Osteocyte (in vitro differentiated cells): ENCODE results near the gene ACTN4. TPM values are rescaled to one million over a fixed set of nuclear protein-coding genes. Genes with fewer than 3 reads are reported as not detected.
"Not testable (repeated sequence)": the region's sequence is repeated elsewhere in the genome, so short reads cannot be mapped to it uniquely, and the experiment has no call there.

ENCODE experiments used
- DNase-seq: peaks from one replicate; pipeline ENCODE4 v3.0.0; 2021; ENCODE audit warnings: mixed read lengths; ENCODE audit not compliant: unreplicated experiment; ENCODE audit errors: extremely low spot score
- H3K27ac Mint-ChIP-seq: one replicate; pipeline ENCODE4 v1.8.0; 2021; ENCODE audit warnings: mild to moderate bottlenecking, mixed read lengths; ENCODE audit not compliant: unreplicated experiment
- H3K27me3 Mint-ChIP-seq: one replicate; pipeline ENCODE4 v1.8.0; 2021; ENCODE audit warnings: mixed read lengths; ENCODE audit not compliant: unreplicated experiment
- H3K36me3 Mint-ChIP-seq: one replicate; pipeline ENCODE4 v1.8.0; 2021; ENCODE audit warnings: mixed read lengths; ENCODE audit not compliant: unreplicated experiment
- H3K4me1 Mint-ChIP-seq: one replicate; pipeline ENCODE4 v1.8.0; 2021; ENCODE audit warnings: mixed read lengths; ENCODE audit not compliant: unreplicated experiment
- H3K4me3 Mint-ChIP-seq: one replicate; pipeline ENCODE4 v1.8.0; 2021; ENCODE audit warnings: mild to moderate bottlenecking, moderate library complexity, mixed read lengths; ENCODE audit not compliant: unreplicated experiment
- H3K9me3 Mint-ChIP-seq: one replicate; pipeline ENCODE4 v1.8.0; 2021; ENCODE audit warnings: mixed read lengths; ENCODE audit not compliant: unreplicated experiment
- total RNA-seq: library from RNA; stranded (reverse); gene quantifications from 2 replicates; pipeline ENCODE4 v1.2.1, GENCODE V29; 2021
- TF ChIP-seq, protein P1 (sequence below): fragments of 200-600 bp; sonication (generic); IDR thresholded peaks from 2 replicates; pipeline ENCODE4 v1.5.0; 2021; ENCODE audit warnings: antibody characterized with exemption, mild to moderate bottlenecking, moderate library complexity

ACTN4 gene
- total RNA-seq, 1 donor from 2014 or later: 525 TPM

- Mint-ChIP-seq H3K9me3 (no peaks in the 10 kb centered on the region), H3K36me3 (peaks cover 13% of the 10 kb centered on the region), H3K4me3 (peak within 1 kb of the TSS; percentile 98), H3K27me3 (peaks cover 3% of the 10 kb centered on the region), H3K27ac (peak within 1 kb of the TSS; percentile 94), H3K4me1 (peaks cover 20% of the 10 kb centered on the region)
- TF ChIP-seq, protein P1, sequence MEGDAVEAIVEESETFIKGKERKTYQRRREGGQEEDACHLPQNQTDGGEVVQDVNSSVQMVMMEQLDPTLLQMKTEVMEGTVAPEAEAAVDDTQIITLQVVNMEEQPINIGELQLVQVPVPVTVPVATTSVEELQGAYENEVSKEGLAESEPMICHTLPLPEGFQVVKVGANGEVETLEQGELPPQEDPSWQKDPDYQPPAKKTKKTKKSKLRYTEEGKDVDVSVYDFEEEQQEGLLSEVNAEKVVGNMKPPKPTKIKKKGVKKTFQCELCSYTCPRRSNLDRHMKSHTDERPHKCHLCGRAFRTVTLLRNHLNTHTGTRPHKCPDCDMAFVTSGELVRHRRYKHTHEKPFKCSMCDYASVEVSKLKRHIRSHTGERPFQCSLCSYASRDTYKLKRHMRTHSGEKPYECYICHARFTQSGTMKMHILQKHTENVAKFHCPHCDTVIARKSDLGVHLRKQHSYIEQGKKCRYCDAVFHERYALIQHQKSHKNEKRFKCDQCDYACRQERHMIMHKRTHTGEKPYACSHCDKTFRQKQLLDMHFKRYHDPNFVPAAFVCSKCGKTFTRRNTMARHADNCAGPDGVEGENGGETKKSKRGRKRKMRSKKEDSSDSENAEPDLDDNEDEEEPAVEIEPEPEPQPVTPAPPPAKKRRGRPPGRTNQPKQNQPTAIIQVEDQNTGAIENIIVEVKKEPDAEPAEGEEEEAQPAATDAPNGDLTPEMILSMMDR: no peak
- peak; percentile 99 for DNase-seq
These were observed 28.7 kb upstream of the ACTN4 start, which contains the start of gene EIF3K for GRCh38 chr19:38618590-38619360. TSS of gene EIF3K (plus strand) at chr19:38619188. CDS start at chr19:38619269, 81 bp downstream.

- no peak for DNase-seq
- TF ChIP-seq, protein P1: no peak
- H3K27ac Mint-ChIP-seq: peak overlapping the region; percentile 94
- peak overlapping the region; percentile 98 for H3K4me3 Mint-ChIP-seq
- H3K27me3 Mint-ChIP-seq: peaks cover 3% of the 10 kb centered on the region
- H3K4me1 Mint-ChIP-seq: peaks cover 20% of the 10 kb centered on the region
- no peaks in the 10 kb centered on the region for H3K9me3 Mint-ChIP-seq
- H3K36me3 Mint-ChIP-seq: peaks cover 16% of the 10 kb centered on the region
These were observed 27.9 kb upstream of the ACTN4 start for GRCh38 chr19:38619361-38620174.

DNA sequence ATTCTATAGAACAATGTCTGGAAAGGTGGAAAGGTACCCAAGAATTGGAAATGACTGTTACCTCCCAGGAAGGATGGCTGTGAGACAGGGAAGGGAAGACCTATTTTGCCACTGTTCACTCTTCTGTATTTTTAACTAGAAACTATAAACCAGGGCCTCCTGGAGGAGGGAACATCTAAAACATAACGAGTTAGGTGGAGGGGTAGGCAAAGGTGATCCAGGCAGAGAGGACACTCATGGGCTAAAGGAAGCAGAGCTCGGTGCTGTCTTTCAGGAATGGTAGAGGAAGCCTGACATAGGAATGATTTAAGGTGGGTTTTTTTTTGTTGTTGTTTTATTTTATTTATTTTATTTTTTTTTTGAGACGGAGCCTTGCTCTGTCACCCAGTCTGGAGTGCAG lies 22.6 kb upstream of the ACTN4 start:
- Mint-ChIP-seq H3K4me1 (peaks cover 5% of the 10 kb centered on the region), H3K27ac (no peak overlapping the region), H3K9me3 (no peaks in the 10 kb centered on the region), H3K36me3 (peaks cover 31% of the 10 kb centered on the region), H3K27me3 (no peaks in the 10 kb centered on the region), H3K4me3 (no peak overlapping the region)
- DNase-seq: no peak
- TF ChIP-seq, protein P1: no peak

DNA sequence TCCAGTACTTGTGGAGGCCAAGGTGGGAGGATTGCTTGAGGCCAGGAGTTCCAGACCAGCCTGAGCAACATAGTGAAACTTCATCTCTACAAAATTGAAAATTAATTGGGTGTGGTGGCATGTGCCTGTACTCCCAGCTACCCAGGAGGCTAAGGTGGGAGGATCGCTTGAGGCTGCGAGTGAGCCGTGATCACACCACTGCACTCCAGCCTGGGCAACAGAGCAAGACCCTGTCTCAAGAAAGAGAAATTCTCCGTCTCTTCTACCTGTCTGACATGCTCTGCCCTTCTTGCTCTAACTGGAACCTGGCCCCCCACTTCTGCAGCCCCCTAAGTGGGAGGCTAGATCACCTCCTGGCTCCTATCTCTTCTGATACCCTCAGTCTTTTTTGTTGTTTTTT lies 21.0 kb upstream of the ACTN4 start:
- Mint-ChIP-seq H3K27me3 (no peaks in the 10 kb centered on the region), H3K4me3 (no peak overlapping the region), H3K36me3 (peaks cover 35% of the 10 kb centered on the region), H3K27ac (no peak overlapping the region), H3K4me1 (no peaks in the 10 kb centered on the region), H3K9me3 (no peaks in the 10 kb centered on the region)
- TF ChIP-seq, protein P1: no peak
- DNase-seq: no peak

GRCh38 chr19:38629568-38629967 lies 17.9 kb upstream of the ACTN4 start:
- Mint-ChIP-seq H3K4me1 (peaks cover 2% of the 10 kb centered on the region), H3K9me3 (no peaks in the 10 kb centered on the region), H3K27ac (no peak overlapping the region), H3K36me3 (peaks cover 29% of the 10 kb centered on the region), H3K27me3 (no peaks in the 10 kb centered on the region), H3K4me3 (no peak overlapping the region)
- TF ChIP-seq, protein P1: no peak
- DNase-seq: no peak

DNA sequence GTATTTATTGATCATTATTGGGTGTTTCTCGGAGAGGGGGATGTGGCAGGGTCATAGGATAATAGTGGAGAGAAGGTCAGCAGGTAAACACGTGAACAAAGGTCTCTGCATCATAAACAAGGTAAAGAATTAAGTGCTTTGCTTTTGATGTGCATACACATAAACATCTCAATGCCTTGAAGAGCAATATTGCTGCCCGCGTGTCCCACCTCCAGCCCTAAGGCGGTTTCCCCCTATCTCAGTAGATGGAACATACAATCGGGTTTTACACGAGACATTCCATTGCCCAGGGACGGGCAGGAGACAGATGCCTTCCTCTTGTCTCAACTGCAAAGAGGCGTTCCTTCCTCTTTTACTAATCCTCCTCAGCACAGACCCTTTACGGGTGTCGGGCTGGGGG lies 16.1 kb upstream of the ACTN4 start:
- H3K4me3 Mint-ChIP-seq, DNase-seq, H3K4me1 Mint-ChIP-seq, H3K27me3 Mint-ChIP-seq, H3K9me3 Mint-ChIP-seq, H3K27ac Mint-ChIP-seq: not testable (repeated sequence)
- H3K36me3 Mint-ChIP-seq: peaks cover 31% of the 10 kb centered on the region

GRCh38 chr19:38631811-38632475 lies 15.5 kb upstream of the ACTN4 start:
- not testable (repeated sequence) for H3K9me3 Mint-ChIP-seq, H3K27ac Mint-ChIP-seq, H3K27me3 Mint-ChIP-seq, H3K4me3 Mint-ChIP-seq, H3K4me1 Mint-ChIP-seq, DNase-seq
- peaks cover 29% of the 10 kb centered on the region for H3K36me3 Mint-ChIP-seq
